NCI-H2029 (cell line): Measurements from ENCODE around the gene CAPZA2.
"Not testable (repeated sequence)": the region's sequence is repeated elsewhere in the genome, so short reads cannot be mapped to it uniquely, and the experiment has no call there.

Experiments
- DNase-seq: peaks from one replicate; lab custom pipeline; 2025; lab: John Stamatoyannopoulos, UW

CAPZA2 gene

DNA sequence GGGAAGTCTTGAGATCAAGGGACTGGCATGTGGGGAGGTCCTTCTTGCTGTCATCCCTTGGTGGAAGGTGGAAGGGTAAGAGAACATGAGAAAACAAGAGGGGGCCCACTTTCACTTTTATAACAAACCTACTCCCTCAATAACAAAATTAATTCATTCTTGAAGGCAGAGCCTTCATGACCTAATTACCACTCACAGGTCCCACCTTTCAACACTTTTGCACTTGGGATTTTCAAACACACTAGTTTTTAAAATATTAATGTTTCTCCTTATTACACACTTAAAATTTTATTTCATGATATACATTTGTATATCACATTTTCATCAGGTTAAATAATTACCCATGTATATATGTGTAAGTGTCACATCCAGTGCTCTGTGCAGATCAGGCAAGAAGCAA lies 93.0 kb downstream of the CAPZA2 start:
- no peak for DNase-seq

DNA sequence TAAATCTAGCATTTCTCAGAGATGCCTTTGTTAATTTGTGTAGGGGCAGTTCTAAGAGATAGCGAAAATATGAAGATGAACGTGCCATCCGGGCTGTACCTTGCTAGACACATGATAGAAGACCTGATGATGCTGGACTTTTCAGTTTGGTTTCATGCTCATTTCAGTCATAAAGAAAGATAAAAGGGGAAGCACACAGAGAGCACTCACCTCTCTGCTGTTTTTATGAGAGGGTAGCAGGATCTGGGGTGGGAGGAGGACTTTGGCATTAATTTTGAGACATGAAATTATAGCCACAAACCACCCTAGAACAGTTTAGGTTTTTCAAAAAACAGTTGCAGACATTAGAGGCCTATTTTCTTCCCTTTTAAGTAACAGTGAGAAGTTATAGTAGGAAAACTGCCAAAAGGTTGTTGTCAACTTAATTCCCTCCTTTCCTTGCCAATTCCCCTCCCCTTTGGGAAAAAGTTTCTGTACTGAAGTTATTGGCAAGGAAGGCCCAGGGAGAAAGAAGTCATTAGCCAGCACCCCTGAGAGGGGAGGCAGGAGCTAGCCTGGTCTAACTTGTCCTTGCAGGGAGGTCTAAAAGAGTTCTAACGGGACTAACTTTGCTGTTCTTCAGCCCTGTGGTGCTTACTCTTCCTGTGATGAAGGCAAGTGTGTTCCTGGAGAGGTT lies 93.6 kb downstream of the CAPZA2 start:
- DNase-seq = no peak

DNA sequence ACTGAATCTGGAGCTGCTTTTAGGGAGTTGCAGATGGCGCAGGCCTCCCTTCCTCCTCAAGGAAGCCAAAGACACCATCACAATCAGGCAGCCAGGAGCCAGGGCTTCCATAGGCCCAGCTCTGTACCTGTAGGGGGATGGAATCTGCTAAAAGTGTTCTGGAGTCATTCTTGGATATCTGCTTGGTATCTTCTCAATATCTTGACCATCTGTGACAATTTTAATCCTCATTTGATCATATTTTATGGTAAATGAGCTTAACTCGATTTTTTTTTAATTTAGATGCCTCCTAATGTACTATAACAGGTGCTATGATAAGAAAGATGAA lies 94.1 kb downstream of the CAPZA2 start:
- no peak for DNase-seq

DNA sequence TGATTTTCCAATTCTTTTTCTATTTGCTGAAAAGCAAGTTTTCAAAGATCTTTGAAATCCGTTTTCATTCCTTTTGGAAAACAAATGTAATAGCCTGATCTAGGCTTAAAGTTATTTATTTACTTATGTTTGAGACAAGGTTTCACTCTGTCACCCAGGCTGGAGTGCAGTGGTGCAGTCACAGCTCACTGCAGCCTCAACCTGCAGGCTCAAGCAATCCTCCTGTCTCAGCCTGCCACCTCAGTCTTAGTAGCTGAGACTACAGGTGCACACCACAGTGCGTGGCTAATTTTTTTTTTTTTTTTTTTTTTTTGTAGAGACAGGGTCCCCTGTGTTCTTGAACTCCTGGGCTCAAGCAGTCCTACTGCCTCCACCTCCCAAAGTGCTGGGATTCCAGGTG lies 95.5 kb downstream of the CAPZA2 start:
- DNase-seq = no peak

DNA sequence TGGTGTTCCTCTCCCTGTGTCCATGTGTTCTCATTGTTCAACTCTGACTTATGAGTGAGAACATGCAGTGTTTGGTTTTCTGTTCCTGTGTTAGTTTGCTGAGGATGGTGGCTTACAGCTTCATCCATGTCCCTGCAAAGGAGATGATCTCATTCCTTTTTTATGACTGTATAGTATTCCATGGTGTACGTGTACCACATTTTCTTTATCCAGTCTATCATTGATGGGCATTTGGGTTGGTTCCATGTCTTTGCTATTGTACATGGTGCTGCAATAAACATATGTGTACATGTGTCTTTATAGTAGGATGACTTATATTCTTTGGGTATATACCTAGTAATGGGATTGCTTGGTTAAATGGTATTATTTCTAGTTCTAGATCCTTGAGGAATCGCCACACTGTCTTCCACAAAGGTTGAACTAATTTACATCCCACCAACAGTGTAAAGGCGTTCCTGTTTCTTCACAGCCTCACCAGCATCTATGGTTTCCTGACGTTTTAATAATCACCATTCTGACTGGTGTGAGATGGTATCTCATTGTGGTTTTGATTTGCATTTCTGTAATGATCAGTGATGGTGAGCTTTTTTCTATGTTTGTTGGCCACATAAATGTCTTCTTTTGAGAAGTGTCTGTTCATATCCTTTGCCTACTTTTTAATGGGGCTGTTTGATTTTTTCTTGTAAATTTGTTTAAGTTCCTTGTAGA lies 99.7 kb downstream of the CAPZA2 start:
- DNase-seq = not testable (repeated sequence)

DNA sequence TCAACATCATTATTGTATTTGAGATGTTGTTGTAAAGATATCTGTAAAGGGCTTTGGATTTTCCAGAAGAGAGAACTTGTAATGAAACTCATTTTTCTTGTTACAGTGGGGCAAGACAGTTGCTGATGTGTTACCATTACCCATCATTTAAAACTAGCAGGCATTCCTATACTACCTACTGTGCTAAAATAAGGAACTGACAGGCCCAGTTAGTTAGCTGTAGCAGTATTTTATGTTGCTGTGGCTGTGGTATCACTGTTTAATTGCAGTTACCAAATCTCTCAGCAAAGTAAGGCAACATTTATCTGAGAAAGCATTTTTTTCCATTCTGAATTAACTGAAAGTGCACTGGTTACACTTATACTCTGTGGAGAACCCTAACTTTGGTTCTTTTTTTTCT lies 100.8 kb downstream of the CAPZA2 start:
- no peak for DNase-seq

DNA sequence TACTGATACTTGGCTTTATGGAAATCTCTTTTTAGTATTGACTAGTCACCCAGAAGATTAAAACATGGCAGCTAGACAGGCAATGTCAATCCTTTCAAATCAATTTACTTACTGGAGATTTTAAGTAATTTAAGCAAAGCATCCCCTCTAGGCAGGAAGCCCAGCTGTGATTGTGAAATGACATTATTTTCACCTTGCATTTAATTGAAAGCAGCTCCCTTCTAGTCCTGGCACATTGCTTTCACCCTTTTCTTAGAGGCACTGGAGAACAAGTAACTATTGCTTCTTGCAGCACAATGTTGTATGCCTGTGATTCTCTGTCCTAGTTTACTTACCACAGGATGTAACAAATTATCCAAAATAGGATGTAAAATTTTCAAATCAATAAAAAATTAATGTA lies 104.2 kb downstream of the CAPZA2 start:
- DNase-seq = no peak

DNA sequence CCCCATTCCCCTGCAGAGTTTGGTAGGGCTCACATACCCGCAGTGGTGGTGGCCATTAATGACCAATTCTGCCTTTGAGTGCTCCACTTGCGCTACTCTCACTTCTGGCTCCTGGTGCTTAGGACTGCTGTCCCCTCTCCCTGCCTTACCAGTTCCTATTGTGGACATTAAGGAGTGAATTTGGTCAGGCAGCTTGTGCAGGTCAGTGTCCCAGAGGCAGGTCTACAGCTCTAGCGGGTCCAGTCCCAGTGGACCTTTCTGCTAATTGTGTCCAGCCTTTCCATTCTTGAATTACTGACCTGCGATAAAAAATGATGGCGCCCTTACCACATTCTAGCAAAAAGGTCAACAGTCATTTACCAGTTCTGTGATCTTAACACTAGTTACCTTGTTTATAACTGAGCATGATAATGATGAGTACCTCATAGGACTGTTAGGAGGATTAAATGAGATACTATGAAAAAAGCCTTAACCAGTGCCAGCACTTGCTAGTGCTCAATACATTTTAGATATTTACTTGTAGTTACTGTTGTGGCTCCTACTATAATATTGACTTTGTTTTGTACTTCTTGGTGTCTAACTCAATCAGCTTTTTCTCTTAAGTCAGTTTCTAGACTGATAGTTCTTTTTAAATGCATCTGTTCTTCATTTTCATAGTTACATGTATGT lies 105.0 kb downstream of the CAPZA2 start:
- DNase-seq = no peak

DNA sequence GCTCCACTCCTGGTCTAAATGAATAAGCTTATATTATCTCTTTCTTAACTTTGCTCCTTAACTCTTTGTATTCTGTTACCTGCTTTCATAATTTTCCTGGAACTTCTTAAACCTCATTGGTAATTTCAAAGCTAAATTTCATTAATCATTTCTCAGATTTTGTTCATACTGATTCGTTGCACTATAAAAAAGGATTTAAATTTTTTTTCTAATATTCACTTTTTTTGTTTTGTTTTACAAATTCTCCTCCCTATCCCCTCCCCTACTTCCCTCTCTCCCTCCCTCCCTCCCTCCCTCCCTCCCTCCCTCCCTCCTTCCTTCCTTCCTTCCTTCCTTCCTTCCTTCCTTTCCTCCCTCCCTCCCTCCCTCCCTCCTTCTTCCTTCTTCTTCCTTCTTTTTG lies 105.6 kb downstream of the CAPZA2 start:
- no peak for DNase-seq

DNA sequence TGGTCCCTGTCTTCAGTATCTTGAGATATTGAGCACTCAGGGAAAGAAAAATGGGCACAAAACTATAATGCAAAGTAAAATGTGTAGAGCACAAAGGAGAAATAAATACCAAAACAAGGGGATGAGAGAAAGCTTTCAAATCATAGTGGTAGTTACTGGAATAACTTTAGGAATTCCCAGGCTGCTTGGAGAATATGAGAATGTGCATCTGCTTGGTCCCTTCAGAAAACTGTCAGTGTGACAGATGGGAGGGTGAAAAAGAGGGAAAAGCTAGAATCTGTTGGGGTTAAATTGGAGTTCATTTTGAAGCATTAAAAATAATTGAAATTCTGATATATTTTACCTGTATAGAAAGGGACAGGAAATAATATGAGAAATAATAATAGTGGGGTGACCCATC lies 106.2 kb downstream of the CAPZA2 start:
- DNase-seq = no peak

DNA sequence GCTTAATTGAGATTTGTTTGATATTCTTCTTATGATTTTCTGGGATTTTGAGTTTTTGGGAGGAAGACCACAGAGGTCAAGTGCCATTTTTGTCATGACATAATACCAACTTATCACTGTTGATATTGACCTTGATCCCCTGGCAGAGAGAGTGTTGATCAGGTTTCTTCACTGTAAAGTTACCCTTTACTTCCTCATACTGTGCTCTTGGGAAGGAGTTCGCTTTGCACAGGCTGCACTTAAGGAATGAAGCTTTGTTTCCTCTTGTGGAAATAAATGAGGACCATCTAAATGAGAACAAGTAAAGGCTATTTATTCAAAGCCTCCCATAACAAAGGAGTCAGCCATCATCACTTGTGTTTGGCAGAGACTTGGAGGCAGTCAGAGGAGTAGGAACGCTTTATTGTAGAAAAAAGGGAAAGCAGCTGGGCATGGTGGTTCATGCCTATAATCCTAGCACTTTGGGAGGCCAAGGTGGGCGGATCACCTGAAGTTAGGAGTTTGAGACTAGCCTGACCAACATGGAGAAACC lies 107.0 kb downstream of the CAPZA2 start:
- no peak for DNase-seq

DNA sequence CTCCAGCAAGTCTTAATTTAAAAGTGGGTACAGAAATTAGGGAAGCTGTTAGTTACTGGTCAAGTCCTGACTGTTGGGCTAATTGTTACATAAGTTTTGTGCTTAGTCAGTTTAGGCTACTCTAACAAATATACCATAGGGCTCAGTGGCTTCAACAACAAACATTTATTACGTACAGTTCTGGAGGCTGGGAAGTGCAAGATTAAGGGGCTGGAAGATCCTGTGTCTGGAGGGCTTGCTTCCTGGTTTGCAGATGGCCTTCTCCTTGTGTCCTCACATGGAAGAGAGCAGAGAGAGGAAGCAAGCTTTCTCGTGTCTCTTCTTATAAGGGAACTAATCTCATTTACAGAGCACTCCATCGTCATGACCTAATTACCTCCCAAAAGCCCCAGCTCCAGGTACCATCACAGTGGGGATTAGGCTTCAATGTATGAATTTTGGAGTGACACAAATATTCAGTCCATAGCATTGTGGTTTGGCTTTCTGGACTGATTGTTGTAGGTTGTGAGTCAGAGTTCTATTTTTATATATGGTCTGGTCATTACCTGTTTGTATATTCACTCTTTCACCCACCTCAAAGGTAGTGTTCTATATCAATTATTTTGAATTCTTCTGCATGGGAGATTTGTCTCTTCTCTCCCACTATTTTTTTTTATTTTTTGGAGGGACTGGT lies 108.0 kb downstream of the CAPZA2 start:
- no peak for DNase-seq

DNA sequence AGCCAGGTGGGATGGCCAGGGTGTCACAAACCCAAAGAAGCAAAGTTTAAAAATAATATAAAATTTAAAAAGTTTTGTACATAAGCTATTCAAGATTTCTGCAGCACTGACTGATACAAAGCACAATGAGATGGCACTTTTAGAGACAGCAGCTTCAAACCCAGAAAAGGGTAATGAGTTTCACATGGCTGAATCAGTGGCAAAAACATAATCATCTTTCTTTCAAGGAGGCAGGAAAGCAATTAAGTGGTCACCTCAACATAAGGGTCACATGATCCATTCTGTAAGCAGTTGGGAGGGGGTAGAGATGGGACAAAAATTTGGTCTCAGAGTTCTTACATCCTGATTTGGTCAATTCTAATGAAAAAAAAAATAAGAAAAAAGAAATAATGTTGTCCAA lies 108.8 kb downstream of the CAPZA2 start:
- not testable (repeated sequence) for DNase-seq
